Duodenal mucosa (tissue), 2 donors: ENCODE data around the gene LRRC28.
A peak's percentile ranks its signal among the peaks of the same experiment; 100 is the strongest.

Experiments
- H3K27ac ChIP-seq: one replicate; pipeline ENCODE4 v1.7.0; 2013; ENCODE audit warnings: low read depth, low read length
- H3K27me3 ChIP-seq, 2 donors: one replicate each; pipeline ENCODE4 v1.7.0; 2013; ENCODE audit warnings: low read length in 2 of 2, control low read depth in 1 of 2; ENCODE audit not compliant: insufficient read depth in 2 of 2, control insufficient read depth in 1 of 2
- H3K36me3 ChIP-seq, 2 donors: one replicate each; pipeline ENCODE4 v1.7.0; 2013; ENCODE audit warnings: low read length in 2 of 2, control low read depth in 1 of 2; ENCODE audit not compliant: insufficient read depth in 2 of 2, control insufficient read depth in 1 of 2
- H3K4me1 ChIP-seq, 2 donors: one replicate each; pipeline ENCODE4 v1.7.0; 2013; ENCODE audit warnings: low read length in 2 of 2, control low read depth in 1 of 2; ENCODE audit not compliant: insufficient read depth in 2 of 2, control insufficient read depth in 1 of 2
- H3K4me3 ChIP-seq, 2 donors: one replicate each; pipeline ENCODE4 v1.7.0; 2013; ENCODE audit warnings: low read length in 2 of 2, low read depth in 1 of 2
- H3K9ac ChIP-seq, 2 donors: one replicate each; pipeline ENCODE4 v1.7.0; 2013; ENCODE audit warnings: low read length in 2 of 2, low read depth in 1 of 2
- H3K9me3 ChIP-seq, 2 donors: one replicate each; pipeline ENCODE4 v1.7.0; 2013; ENCODE audit warnings: low read length in 2 of 2, control low read depth in 1 of 2; ENCODE audit not compliant: control insufficient read depth in 1 of 2

Gene LRRC28

DNA sequence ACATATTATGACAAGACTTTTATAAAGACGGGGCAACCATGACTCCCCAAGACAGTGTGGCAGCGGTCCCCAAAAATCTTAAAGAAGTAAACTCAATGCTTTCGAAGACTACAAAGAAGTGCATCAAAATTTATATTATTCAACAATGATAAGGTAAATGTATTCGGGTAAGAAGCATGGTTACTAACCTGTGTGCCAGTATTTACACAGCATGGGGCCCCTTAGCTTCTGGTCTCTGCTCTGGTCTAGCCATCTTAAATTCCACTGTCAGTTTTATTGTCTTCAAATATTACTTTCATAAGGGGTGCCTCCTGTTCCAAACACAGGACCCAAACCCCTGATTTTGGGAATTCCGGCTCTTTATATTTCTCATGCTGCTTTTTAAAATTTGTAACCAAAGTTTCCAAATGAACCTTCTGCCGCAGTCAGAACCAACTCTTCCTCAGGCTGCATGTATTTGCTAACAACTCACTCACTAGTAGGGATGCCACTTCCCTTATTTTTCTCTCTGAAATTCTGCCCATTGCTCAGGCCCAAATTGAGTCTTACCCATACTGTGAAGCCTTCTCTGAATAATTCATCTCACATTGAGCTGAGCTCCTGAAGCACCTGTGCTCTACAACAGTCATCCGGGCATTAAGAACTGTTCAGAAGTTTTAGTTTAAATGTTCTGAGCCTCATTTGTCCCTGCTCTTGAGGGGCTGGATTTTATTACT, 3.1 kb upstream of the LRRC28 start:
- Histone ChIP-seq H3K4me3 (peak overlapping the region; percentile 80 to 94), H3K36me3 (no peaks in the 10 kb centered on the region), H3K9ac (peak overlapping the region; percentile 3 to 15), H3K4me1 (peaks cover 18 to 19% of the 10 kb centered on the region in 2 donors), H3K27me3 (no peaks in the 10 kb centered on the region), H3K27ac (no peak overlapping the region), H3K9me3 (no peaks in the 10 kb centered on the region)

DNA sequence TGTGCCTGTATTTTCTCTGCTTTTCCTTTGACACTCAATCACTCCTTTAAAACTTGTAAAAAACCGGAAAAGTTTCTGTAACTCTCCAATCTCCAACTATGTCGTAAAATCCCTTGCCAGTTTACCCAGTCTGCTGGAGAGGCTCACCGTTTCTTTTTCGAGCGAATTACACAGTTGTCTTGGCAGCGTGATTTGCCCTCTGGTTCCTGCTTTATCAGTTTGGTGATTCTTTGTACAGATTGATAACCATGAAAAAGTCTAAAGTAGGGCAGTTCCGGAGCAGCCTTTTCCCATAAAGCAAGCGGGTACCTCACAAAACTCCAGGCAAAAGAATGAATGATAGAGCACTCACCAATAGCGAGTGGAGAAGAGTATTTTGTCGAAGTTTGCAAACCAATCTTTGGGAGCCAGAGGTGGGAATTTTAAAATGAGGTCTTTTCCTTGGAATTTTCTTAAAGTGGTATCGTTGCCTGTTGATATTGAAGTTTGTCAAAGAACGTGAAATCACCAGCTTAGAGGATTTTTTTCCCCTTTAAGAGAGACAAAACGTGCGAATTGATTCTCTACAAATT, 1.9 kb upstream of the LRRC28 start, which contains the start of gene TTC23:
TSS of gene TTC23 (minus strand) at position 312 of the 572 bp plus-strand sequence. CDS start 20,869 bp downstream, outside the sequence.
- peaks cover 23 to 27% of the 10 kb centered on the region in 2 donors for H3K4me1 ChIP-seq

DNA sequence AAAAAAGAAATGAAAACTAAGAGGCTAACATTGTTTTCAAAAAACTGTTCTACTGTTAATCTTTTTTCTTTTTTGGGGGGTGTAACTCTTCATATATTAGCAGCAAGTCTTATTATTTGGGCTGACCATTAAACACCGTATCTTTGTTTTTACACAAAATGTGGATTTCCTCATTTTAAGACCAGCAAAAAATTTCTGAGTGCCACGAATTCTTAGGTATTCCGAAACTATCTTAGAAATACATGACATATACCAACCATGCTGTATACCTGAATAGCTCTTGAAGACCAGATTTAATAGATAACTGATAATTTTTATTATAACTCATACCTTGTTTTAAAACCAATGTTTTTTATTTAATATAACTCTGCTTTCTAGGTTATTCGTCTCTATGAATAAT, 1.3 kb upstream of the LRRC28 start:
- peak overlapping the region; percentile 80 to 94 for H3K4me3 ChIP-seq
- H3K27ac ChIP-seq: peak overlapping the region; percentile 92
- H3K27me3 ChIP-seq: no peaks in the 10 kb centered on the region
- no peaks in the 10 kb centered on the region for H3K9me3 ChIP-seq
- H3K4me1 ChIP-seq: peaks cover 29 to 31% of the 10 kb centered on the region in 2 donors
- peak overlapping the region in 1 of 2 donors; percentile 97 for H3K9ac ChIP-seq
- no peaks in the 10 kb centered on the region for H3K36me3 ChIP-seq

More for the DNA sequence above, 1.9 kb upstream of the LRRC28 start, which contains the start of gene TTC23:
- no peaks in the 10 kb centered on the region for H3K36me3 ChIP-seq
- peak within 1 kb of the TSS; percentile 81 to 94 for H3K4me3 ChIP-seq
- no peaks in the 10 kb centered on the region for H3K9me3 ChIP-seq
- H3K27me3 ChIP-seq: no peaks in the 10 kb centered on the region
- H3K27ac ChIP-seq: peak within 1 kb of the TSS; percentile 92
- H3K9ac ChIP-seq: peak within 1 kb of the TSS; percentile 71 to 97

DNA sequence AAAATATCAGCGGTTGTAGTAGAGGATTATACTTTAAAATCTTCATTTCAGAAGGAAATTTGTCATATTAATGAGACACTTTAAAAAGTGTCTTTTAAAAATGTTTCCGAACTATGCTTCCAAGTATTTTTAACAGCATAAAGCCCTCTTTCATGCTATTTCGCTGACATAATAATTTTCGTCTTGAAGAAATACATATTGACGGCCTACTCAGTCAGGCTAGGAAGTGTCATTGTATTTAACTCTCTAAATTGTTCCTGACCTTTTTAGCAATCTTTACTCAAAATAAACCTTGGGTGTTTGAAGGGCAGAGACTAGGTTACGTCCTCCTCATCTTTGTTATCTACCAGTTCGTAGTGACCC, 806 bp upstream of the LRRC28 start:
- peak overlapping the region; percentile 92 for H3K27ac ChIP-seq
- H3K36me3 ChIP-seq: no peaks in the 10 kb centered on the region
- H3K9me3 ChIP-seq: no peaks in the 10 kb centered on the region
- H3K4me1 ChIP-seq: peaks cover 29 to 31% of the 10 kb centered on the region in 2 donors
- peak overlapping the region; percentile 71 to 97 for H3K9ac ChIP-seq
- H3K4me3 ChIP-seq: peak overlapping the region; percentile 81 to 94
- H3K27me3 ChIP-seq: no peaks in the 10 kb centered on the region

DNA sequence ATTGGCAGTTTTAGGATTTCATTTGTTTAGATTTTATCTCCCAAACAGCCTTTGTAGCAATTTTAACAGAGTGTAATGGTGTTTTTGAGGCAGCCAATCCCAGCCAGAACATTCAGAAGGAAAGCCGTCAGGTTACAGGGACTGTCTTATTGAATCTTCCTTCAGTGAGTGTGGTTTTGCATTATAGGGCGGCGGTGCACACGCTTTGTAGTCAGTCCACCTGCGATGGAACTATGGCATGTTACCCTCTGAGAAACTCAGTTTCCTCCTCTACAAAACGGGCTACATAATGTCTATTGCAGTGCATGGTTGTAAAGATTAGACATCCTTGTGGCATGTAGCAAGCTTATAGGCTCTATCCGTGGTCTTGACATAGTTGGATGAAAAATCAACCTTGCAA, 1.0 kb downstream of the LRRC28 start:
- H3K4me1 ChIP-seq: peaks cover 29 to 30% of the 10 kb centered on the region in 2 donors
- H3K4me3 ChIP-seq: peak overlapping the region; percentile 84 to 85
- H3K27ac ChIP-seq: no peak overlapping the region
- peak overlapping the region; percentile 73 to 86 for H3K9ac ChIP-seq
- no peaks in the 10 kb centered on the region for H3K9me3 ChIP-seq
- no peaks in the 10 kb centered on the region for H3K27me3 ChIP-seq
- no peaks in the 10 kb centered on the region for H3K36me3 ChIP-seq

DNA sequence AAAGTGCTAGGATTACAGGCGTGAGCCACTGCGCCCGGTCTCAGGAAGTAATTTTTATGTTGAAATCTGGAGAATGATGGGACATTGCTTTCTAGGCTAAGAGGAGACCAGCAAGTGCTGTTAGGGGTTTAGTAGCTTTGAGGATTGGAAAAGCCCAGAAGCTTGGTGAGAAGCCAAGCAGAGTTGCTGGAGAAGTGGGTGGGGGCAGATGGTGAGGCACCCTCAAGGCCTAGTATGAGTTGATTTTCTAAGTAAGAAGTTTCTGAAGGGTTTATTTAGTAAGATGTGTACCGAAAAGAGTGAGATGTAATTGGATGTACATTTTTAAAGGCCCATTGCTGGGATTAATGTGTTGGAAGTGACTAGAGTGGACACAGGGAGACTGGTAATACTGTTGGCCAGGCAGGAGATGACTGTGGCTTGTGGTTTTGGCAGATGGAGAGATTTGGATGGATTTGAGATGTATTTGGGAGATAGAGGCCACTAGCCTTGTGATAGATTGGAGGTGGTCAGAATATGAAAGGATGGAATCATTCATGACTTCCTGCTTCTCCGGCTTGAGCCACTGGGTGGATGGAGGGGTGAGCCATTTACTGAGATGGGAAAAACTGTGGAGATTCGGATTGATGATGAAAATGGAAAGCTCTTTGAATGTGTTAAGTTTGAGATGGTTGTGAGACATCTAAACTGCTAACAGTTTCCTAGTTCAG, 2.3 kb downstream of the LRRC28 start:
- Histone ChIP-seq H3K27me3 (no peaks in the 10 kb centered on the region), H3K36me3 (peaks cover 0 to under 1% of the 10 kb centered on the region in 2 donors), H3K4me1 (peaks cover 21 to 24% of the 10 kb centered on the region in 2 donors), H3K9ac (peak overlapping the region in 1 of 2 donors; percentile 13), H3K9me3 (no peaks in the 10 kb centered on the region), H3K27ac (no peak overlapping the region), H3K4me3 (peak overlapping the region; percentile 20 to 46)

DNA sequence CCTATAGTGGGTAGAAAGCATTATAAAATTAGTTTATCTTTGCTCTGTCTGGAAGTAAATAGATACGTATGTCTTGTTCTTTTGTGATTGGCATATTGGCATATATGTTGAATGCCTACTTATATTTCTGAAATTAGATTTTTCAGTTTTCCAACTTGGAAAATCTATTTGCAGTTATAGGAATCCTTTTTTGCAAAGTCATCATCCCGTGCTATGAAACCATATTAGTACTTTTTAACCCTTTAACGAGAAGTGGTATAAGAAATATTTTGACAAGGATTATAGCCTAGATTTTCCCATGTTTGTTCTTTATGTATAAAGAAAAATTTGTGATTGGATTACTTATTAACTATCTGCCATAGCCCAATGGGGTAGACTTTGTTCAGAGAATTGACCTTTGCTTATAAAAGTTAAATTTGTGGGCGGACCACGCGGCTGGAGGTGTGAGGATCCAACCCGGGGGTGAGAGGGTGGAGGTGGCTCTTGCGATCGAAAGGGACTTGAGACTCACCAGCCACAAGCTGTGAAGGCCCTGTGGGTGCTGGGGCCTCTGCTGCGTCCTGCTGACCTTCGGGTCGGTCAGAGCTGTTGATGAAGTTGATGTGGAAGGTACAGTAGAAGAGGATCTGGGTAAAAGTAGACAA, 5.9 kb downstream of the LRRC28 start:
- Histone ChIP-seq H3K4me3 (peak overlapping the region in 1 of 2 donors; percentile 29), H3K4me1 (peaks cover 18 to 21% of the 10 kb centered on the region in 2 donors), H3K27ac (no peak overlapping the region), H3K36me3 (peaks cover 0 to 8% of the 10 kb centered on the region in 2 donors), H3K9ac (no peak overlapping the region), H3K27me3 (no peaks in the 10 kb centered on the region), H3K9me3 (no peaks in the 10 kb centered on the region)

DNA sequence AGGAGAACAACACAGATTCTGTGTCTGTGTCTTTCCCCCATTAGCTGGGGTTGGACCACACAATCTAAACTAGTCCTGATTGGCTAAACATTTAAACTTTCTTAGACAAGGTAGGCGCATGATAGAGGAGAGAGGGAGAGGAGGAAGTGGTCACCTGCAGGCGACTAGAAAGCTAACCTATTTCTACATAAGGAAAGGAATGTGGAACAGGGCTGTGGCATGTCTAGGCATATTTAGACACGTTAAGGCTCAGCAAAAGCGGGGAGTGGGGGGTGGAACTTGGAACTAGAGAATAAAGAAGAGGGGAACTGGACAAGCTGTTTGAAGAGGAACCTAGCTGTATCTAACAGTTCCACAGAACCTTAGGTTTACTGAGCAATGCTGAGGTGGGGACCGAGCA, 12.8 kb downstream of the LRRC28 start:
- Histone ChIP-seq H3K9me3 (no peaks in the 10 kb centered on the region), H3K4me1 (peaks cover 6 to 20% of the 10 kb centered on the region in 2 donors), H3K36me3 (peaks cover 0 to 5% of the 10 kb centered on the region in 2 donors), H3K4me3 (no peak overlapping the region), H3K27me3 (no peaks in the 10 kb centered on the region), H3K27ac (no peak overlapping the region), H3K9ac (no peak overlapping the region)

DNA sequence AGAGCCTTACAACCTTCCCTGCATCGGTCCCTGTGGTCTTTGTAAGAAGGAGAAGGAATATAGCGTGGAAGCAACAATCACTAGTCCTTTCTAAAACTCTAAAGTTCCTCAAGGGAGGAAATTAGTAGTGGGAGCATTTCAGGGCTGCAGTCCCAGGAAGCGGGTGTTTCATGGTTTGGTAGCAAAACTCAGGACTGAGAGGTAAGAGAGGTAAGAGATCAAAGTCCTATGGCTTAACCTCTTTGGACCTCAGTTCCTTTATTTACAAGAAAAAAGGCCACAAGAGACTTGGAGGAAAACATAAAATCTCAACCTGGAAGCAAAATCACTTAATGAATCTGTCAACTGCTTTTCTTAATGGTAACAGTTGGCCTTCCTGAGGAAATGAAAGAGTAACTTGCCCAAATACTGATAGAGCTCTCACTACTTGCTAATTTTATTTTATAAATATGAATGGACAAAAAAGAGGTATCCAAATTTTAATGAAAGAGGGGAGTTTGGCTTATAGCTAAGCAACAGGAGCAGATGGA, 14.3 kb downstream of the LRRC28 start:
- Histone ChIP-seq H3K36me3 (peaks cover 0 to 5% of the 10 kb centered on the region in 2 donors), H3K4me3 (no peak overlapping the region), H3K27me3 (no peaks in the 10 kb centered on the region), H3K4me1 (peaks cover 6 to 20% of the 10 kb centered on the region in 2 donors), H3K9ac (peak overlapping the region in 1 of 2 donors; percentile 9), H3K9me3 (no peaks in the 10 kb centered on the region), H3K27ac (no peak overlapping the region)
